Stimulated activated CD8-positive, alpha-beta memory T cell treated with anti-CD3 and anti-CD28 coated beads, Interleukin-12 subunit alpha, Interleukin-12 subunit beta, amount 100 ng/mL, for 1 hour (primary cell): Measurements from ENCODE around the gene PLK5.
"Not testable (repeated sequence)": the region's sequence is repeated elsewhere in the genome, so short reads cannot be mapped to it uniquely, and the experiment has no call there.

Experiments
- DNase-seq: peaks from one replicate; pipeline ENCODE4 v3.0.0-alpha.2; 2020; ENCODE audit warnings: low read depth

Gene PLK5

DNA sequence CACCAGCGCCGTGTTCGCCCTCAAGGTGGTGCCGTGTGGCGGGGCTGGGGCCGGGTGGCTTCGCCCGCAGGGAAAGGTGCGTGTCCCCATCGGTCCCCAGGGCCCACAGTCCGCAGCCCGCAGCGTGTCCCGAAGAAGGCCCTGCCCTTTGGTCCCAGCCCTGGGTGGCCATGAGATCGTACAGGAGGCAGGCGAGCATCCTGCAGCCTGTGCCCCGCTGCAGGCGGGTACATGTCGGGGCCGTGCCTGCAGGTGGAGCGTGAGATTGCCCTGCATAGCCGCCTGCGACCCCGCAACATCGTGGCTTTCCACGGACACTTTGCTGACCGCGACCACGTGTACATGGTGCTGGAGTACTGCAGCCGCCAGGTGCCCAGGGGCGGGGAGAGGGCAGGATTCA, 1.5 kb downstream of the PLK5 start:
- DNase-seq, result no peak

DNA sequence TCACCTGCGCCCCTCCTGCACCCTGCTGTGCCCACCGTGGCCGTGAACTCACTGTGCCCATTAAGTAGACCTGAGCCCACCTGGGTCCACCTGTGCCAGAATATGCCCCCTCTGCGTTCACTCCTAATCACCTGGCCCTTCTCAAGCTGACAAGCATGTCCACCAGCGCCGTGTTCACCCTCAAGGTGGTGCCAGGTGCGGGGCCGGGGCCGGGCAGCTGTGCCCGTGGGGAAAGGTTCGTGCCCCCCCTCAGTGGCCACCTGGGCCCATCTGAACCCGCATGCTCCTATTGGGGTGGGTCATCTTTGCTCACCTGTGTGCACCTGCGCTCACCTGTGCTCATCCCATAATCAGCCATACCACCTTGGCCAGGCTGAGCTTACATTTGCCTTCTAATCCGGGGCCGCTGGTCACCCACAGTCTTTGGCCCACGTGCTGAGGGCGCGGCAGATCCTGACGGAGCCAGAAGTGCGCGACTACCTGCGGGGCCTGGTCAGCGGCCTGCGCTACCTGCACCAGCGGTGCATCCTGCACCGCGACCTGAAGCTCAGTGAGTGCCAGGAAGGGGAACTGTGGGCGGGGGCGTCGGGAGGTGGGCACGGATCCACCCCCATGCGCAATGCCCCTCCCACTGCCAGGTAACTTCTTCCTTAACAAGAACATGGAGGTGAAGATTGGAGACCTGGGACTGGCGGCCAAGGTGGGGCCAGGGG, 2.3 kb downstream of the PLK5 start:
- DNase-seq, result no peak

DNA sequence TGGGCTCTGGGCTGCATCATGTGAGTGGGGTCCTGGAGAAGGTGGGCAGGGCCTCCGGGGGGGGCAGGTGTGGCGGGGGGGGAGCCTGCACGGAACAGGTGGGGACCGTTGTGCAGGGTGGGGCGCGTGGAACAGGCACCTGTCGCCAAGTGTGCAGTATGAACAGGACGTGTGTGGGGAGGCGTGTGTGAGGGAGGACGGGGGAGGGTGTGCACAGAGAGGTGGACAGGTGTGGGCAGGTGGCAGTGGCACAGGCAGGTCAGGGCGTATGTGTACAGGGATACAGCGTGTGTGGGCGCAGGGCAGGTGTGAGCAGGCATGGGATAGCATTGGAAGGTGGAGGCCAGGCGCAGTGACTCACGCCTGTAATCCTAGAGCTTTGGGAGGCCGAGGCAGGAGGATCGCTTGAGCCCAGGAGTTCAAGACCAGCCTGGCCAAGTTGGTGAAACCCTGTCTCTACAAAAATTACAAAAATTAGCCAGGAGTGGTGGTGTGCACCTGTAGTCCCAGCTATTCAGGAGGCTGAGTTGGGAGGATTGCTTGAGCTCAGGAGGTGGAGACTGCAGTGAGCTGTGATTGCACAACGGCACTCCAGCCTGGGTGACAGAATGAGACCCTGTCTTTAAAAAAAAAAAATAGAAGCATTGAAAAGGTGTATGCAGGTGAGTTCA, 3.2 kb downstream of the PLK5 start:
- DNase-seq, result no peak

DNA sequence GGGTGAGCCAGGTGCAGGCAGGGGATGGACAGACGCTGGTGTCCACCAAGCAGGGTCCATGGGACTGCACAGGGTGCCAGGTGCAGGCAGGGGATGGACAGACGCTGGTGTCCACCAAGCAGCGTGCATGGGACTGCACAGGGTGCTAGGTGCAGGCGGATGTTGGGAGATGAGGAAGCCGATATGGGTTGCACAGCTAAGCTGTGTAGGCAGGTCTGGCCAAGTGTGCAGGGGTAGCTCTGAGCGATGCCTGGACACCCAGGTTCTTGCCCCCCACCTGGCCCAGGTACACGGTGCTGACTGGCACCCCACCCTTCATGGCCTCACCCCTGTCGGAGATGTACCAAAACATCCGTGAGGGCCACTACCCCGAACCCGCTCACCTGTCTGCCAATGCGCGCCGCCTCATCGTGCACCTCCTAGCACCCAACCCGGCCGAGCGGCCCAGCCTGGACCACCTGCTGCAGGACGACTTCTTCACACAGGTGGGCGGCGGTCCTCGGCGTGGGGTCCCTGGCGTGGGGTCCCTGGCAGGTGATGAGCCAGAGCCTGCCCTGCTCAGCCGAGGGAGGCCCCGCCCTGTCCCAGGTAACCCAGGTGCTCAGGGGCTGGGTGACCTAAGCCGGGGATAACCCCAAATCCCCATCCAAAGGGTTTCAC, 3.9 kb downstream of the PLK5 start:
- DNase-seq, result no peak

DNA sequence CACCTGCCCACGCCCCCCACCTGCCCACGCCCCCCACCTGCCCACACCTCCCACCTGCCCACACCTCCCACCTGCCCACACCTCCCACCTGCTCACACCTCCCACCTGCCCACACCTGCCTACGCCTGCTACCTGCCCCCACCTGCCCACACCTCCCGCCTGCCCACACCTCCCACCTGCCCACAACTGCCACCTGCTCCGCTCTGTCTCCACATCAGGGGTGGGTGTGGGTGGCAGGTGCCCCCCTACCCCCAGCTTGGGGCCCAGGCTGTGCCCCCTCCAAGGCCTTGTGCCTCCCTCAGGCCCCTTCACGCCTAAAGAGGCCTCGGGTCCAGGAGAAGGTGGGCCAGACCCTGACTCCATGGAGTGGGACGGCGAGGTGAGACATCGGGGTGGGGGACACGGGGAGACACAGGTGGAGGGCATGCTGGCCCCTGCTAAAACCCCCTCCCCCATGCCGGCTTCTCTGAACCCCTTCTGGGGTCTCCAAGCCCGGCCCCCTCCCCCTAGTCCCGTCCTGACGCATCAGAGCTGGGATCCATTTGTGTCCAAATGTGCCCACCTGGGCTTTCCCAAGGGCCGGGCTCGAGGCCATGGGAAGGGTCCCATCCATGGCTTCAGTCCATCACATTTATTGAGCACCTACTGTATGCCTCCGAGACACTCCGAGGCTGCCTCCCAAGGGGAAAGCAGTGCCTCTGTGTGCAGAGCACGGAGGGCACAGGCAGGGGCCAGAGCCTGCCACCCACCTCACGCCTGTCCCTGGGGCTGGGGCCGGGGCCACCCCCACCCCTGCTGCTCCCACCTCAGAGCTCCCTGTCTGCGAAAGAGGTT, 4.9 kb downstream of the PLK5 start:
- no peak for DNase-seq

DNA sequence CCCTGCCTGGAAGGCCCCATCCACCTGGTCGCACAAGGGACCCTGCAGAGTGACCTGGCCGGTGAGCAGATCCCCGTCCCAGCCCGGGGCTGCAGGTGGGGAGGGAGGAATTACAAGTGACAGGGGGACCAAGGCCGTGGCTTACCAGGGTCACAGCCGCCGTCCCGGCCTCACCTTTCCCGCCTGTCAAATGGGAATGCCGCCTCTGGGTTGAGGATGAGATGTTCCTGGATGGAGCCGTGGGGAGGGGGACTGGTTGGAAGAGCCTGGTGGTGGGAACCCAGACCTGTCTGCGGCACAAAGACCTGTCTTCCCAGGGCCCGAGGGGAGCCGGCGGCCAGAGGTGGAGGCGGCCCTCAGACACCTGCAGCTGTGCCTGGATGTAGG, 5.5 kb downstream of the PLK5 start:
- no peak for DNase-seq

DNA sequence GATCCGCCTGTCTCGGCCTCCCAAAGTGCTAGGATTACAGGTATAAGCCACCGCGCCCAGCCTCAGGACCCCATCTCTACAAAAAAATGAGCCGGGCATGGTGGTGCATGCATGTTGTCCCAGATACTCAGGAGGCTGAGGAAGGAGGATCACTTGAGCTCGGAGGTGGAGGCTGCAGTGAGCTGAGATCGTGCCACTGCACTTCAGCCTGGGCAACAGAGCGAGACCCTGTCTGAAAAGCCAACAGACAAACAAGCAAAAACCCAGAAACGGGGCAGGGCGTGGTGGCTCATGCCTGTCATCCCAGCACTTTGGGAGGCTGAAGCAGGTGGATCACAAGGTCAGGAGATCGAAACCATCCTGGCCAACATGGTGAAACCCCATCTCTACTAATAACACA, 7.0 kb downstream of the PLK5 start:
- not testable (repeated sequence) for DNase-seq

DNA sequence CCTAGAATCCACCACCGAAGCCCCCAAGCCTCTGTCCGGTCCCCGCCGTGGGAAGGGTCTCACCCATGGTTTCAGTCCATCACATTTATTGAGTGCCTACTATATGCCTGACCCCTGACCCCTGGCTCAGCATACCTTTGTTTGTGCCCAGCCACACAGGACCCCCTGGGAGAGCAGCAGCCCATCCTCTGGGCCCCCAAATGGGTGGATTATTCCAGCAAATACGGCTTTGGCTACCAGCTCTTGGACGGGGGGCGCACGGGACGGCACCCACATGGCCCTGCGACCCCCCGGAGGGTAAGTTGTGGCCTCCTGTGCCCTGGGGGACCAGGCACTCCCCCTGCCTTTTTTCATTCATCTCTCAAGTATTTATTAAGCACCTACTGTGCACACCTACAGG, 7.7 kb downstream of the PLK5 start:
- no peak for DNase-seq

DNA sequence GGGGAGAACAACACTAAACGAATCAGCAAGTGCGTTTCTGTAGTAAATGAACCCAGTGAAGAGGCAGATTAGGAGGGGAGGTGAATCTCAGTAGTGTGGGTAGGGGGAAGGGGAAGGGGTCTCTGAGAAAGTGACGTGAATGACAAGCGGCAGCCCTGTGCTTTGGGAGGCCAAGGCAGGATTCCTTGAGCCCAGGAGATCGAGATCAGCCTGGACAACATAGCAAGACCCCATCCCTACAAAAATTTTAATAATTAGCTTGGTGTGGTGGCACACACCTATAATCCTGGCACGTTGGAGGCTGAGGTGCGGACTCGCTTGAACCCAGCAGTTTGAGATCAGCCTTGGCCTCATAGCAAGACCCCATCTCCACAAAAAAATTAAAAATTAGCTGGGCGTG, 8.1 kb downstream of the PLK5 start:
- DNase-seq, result no peak

DNA sequence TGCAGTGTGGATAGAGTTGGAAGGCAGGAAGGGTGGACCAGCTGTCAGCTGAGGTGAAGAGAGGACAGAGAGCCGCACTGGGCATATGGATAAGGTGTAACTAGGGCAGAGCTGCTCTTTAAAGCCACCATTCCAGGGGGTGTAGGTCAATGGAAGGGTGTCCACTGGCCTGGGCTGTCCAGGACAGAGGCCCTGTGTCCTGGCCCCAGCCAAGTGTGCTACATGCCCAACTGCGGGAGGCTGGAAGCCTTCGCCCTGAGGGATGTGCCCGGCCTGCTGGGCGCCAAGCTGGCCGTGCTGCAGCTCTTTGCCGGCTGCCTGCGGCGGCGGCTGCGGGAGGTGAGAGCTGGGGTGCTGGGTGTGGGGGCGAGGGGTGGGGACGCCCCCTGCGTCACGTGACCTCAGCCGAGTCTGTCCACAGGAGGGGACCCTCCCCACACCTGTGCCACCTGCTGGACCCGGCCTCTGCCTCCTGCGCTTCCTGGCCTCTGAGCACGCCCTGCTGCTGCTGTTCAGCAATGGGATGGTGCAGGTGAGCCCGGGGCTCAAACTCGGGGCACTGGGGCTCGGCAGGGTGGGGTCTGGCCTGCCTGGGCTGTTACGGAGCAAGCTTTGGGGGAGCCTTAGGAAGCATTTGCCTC, 9.8 kb downstream of the PLK5 start:
- DNase-seq, result no peak

DNA sequence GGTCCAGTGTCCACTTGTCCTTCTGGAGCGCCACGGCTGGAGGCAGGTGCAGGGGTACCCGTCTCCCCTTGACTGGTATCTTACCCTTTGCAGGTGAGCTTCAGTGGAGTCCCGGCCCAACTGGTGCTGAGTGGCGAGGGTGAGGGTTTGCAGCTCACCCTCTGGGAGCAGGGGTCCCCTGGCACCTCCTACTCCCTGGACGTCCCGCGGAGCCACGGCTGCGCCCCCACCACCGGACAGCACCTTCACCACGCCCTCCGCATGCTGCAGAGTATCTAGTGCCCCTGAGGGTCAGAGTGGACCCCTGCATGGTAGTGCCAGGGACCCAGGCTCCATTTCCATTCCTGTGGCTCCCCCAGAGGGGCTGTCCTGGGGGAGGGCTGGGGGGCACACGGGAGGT, 11.1 kb downstream of the PLK5 start:
- no peak for DNase-seq

DNA sequence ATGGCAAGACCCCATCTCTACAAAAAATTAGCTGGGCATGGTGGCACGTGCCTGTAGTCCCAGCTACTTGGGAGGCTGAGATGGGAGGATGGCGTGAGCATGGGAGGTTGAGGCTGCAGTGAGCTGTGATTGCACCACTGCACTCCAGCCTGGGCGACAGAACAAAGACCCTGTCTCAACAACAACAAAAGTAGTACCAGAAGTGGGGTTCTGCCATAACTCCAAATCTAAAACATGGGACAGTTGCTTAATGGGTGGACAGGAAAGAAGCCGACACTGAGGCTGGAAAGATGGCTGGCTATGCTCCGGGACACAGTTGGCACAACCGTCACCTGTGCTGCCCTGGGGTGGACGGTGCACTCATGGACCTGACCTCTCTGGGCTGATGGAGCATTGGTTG, 11.8 kb downstream of the PLK5 start:
- DNase-seq, result not testable (repeated sequence)

DNA sequence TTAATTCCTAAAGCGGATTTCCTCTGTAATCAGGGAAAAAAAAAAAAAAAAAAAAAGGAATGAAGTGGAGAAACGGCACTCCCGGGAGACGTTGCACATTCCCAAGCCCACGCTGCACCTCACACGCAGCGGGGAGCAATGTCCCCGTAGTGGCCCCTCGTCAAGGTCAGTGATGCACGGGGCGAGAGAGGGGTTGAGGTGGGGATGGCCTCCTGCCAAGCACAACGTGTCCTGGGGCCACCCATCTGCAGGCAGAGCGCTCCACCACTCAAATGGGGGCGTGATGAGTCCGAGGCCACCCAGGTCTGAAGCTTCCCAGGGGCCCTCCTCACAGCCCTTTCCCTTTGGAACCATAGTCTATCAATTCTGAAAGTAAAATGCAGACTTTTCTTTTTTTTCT, 15.1 kb downstream of the PLK5 start:
- no peak for DNase-seq

DNA sequence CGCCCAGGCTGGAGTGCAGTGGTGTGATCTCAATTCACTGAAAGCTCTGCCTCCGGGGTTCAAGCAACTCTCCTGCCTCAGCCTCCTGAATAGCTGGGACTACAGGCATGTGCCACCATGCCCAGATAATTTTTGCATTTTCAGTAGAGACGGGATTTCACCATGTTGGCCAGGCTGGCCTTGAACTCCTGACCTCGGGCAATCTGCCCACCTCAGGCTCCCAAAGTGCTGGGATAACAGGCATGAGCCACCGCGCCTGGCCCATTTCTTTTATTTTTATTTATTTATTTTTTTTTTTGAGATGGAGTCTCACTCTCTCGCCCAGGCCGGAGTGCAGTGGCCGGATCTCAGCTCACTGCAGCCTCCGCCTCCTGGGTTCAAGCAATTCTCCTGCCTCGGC, 15.9 kb downstream of the PLK5 start:
- not testable (repeated sequence) for DNase-seq

DNA sequence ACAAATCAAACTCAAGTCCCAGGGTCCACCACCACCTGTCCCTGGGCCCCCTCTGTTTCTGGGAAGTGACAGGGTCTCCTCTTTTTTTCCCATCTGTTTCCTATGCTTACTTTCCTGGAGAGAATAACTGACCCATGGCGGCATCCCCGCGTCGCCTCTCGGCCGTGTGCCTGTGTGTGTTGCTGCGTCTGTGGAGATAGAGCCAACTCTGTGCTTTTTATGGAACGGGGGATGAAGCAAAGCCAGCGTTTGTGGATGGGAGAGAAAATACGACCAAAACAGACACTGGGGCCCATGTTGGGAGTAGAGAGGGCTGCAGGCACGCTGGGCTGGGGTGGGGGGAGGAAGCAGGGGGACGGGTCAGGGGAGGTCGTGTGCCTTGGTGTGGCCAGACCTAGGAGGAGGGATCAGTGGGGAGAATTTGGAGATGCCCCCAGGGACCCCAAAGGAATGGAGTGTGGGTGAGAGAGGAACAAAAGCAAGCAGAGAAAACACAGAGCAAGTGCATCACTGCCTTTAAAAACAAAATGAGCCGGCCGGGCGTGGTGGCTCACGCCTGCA, 16.6 kb downstream of the PLK5 start:
- DNase-seq, result no peak

DNA sequence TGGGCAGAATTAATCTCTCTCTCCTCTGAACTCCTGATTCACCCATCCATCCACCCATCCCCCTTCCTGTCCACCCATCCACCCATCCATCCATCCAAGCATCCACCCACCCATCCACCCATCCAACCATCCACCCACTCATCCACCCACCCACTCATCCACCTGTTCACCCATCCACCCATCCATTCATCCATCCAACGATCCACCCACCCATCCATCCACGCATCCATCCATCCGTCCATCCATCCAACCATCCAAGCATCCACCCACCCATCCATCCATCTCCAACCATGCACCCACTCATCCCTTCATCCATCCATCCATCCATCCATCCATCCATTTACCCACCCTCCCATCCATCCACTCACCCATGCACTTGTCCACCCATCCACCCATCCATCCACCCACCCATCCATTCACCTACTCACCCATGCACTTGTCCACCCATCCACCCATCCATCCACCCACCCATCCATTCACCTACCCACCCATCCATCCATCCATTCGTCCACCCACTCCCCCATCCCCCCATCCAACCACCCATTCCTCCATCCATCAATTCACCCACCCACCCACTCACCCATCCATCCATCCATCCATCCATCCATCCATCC, 25.6 kb downstream of the PLK5 start:
- DNase-seq, result no peak

DNA sequence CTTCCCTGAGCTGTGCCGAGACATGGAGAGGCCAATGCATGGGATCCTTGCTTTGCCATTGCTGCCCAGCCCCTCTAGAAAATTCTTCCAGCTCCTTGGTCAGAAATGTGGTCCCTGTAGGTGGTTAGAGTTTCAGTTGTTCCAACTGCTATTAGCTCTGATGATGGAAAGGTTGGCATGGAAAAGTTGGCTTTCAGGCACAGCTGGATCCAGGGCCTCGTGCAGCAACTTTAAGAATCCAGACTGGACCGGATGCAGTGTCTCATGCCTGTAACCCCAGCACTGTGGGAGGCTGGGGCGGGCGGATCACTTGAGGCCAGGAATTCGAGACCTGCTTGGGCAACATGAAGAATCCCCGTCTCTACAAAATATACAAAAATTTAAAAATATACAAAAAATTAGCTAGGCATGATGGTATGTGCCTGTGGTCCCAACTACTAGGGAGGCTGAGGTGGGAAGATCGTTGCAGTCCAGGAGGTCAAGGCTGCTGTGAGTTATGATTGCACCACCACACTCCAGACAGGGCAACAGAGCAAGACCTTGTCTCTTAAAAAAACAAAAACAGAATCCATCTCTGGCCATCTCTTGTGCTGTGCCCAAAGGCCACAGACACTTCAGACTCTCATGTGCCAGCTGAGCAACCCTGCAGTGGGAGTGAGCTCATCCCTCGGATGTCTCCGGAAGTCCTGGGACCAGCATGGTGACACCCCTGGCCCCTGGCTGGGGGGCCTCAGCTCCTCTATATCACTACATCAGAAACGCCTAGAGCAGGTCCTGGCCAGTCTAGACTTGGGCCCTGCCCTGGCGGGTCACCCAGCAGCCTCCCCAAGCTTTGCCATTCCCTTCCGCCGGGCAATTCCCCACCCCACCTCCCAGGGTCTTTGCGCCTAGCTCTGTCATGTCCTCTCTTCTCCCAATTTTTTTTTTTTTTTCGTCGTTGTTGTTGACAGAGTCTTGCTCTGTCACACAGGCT, 27.5 kb downstream of the PLK5 start:
- no peak for DNase-seq

DNA sequence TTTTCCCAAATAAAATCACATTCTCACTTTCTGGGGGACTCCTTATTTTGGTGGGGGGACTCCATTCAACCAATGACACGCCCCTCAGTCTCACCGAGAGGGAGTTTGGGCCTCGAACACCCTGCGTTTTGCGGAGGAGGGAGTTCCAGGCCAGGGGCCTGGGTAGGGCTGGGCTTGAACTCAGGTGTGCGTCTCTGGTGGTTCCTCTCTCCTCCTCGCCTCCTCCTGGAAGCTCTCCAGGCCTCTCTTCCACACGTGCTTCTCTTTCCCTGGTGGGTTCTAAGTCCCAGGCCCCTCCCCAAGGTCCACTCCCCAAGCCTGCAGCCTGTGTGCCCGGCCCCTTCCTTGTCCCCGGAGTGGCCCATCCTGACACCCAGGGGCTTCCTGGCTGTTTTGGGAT, 29.5 kb downstream of the PLK5 start:
- no peak for DNase-seq

DNA sequence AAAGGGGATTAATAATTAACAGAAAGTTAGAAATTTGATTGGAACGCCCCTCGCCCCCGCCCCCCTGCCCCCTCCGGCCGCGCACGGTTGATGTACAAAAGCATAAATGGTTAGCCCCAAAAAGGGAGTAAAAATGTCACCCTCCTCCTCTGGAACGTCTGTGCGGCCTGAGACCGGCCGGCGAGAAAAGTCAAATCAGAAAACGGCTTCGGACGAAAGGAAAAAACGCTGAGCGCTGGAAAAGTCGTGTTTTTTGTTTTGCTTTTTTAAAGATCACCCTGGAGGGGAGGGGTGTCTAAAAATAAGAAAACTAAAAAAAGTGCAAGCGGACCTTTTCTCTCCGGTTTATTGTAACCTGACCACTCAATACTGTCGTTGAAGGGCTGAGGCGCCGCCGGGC, 31.1 kb downstream of the PLK5 start:
- no peak for DNase-seq
